Activated CD4-positive, alpha-beta T cell treated with anti-CD3 and anti-CD28 coated beads for 36 hours (primary cell): ENCODE data around the gene MON2. TPM values are rescaled to one million over a fixed set of nuclear protein-coding genes. Genes with fewer than 3 reads are reported as not detected.

Experiments
- ATAC-seq: fragments of 200-7000 bp; cut with Tn5 transposase; one replicate; pipeline ENCODE4 v1.10.0; 2021; ENCODE audit warnings: mild to moderate bottlenecking, moderate library complexity
- CTCF ChIA-PET: fragments of 350-600 bp; sonication (Branson Sonifier 250); formaldehyde crosslinking; loops from one replicate; lab custom pipeline; 2021; ENCODE audit warnings: antibody characterized with exemption; lab: Charles Lee
- POLR2A ChIA-PET: fragments of 350-600 bp; sonication (Branson Sonifier 250); formaldehyde crosslinking; loops from one replicate; lab custom pipeline; 2021; ENCODE audit warnings: antibody characterized with exemption, inconsistent platforms; lab: Charles Lee
- DNase-seq: peaks from one replicate; pipeline ENCODE4 v3.0.0-alpha.2; 2020
- H3K27ac Mint-ChIP-seq: one replicate; pipeline ENCODE4 v1.8.0; 2021; ENCODE audit warnings: mixed read lengths
- H3K27me3 Mint-ChIP-seq: one replicate; pipeline ENCODE4 v1.8.0; 2021; ENCODE audit warnings: mixed read lengths
- H3K36me3 Mint-ChIP-seq: one replicate; pipeline ENCODE4 v1.8.0; 2021; ENCODE audit warnings: low read depth, mixed read lengths
- H3K4me1 Mint-ChIP-seq: one replicate; pipeline ENCODE4 v1.8.0; 2021; ENCODE audit warnings: mixed read lengths
- H3K4me3 Mint-ChIP-seq: one replicate; pipeline ENCODE4 v1.8.0; 2021; ENCODE audit warnings: mild to moderate bottlenecking, moderate library complexity, mixed read lengths
- H3K9me3 Mint-ChIP-seq: one replicate; pipeline ENCODE4 v1.8.0; 2021; ENCODE audit warnings: low read depth, mixed read lengths
- intact Hi-C, 2 experiments: fragments of 100-400 bp; cut with DNase I in 1 of 2; cut with micrococcal nuclease in 1 of 2; formaldehyde crosslinking; loops; one replicate each; pipeline versions ENCODE4 v1.14.2 to v1.15.1; 2022 to 2024; cut with DNase I, micrococcal nuclease
- total RNA-seq, 2 experiments: library from RNA; stranded (reverse); gene quantifications; one replicate each; pipeline ENCODE4 v1.2.3, GENCODE V29; 2021

The MON2 gene
- total RNA-seq, 2 experiments from 2014 or later, result 26.9 to 31.3 TPM

GRCh38 chr12:62605981-62606380 lies 139.4 kb downstream of the MON2 start:
- no peak overlapping the region for H3K4me3 Mint-ChIP-seq

GRCh38 chr12:62606654-62607053 lies 140.0 kb downstream of the MON2 start:
- H3K4me1 Mint-ChIP-seq, result peaks cover 31% of the 10 kb centered on the region
- no peak overlapping the region for H3K4me3 Mint-ChIP-seq
- H3K27me3 Mint-ChIP-seq, result no peaks in the 10 kb centered on the region
- H3K9me3 Mint-ChIP-seq, result no peaks in the 10 kb centered on the region
- ChIA-PET POLR2A (interaction anchor here (0.6 to 0.7 kb wide), 3 partner anchors 13 to 168 kb away, joined by 3 to 6 read pairs (median 3); no protein-coding TSS in a partner anchor), CTCF (interaction anchor here (0.6 to 2.4 kb wide), 7 partner anchors 11 to 191 kb away, joined by 3 to 9 read pairs (median 4); no protein-coding TSS in a partner anchor)
- intact Hi-C loops, result no loop called here
- H3K36me3 Mint-ChIP-seq, result peaks cover 8% of the 10 kb centered on the region
- H3K27ac Mint-ChIP-seq, result no peak overlapping the region
- ATAC-seq (no peak), DNase-seq (no peak)

More at GRCh38 chr12:62605981-62606380, 139.4 kb downstream of the MON2 start:
- Mint-ChIP-seq H3K36me3 (peaks cover 8% of the 10 kb centered on the region), H3K27me3 (no peaks in the 10 kb centered on the region), H3K4me1 (peaks cover 35% of the 10 kb centered on the region), H3K27ac (no peak overlapping the region), H3K9me3 (no peaks in the 10 kb centered on the region)
- intact Hi-C loops, result no loop called here
- no peak for ATAC-seq
- no peak for DNase-seq
- POLR2A ChIA-PET, result no interaction called here
- CTCF ChIA-PET, result interaction anchor here (0.6 to 2.4 kb wide), 8 partner anchors 12 to 322 kb away, joined by 3 to 9 read pairs (median 4); no protein-coding TSS in a partner anchor

- CTCF ChIA-PET, result interaction anchor here (1.3 kb wide), 1 partner anchor 9 kb away, joined by 4 read pairs; no protein-coding TSS in a partner anchor
- intact Hi-C loops, result no loop called here
- no peaks in the 10 kb centered on the region for H3K27me3 Mint-ChIP-seq
Measured at GRCh38 chr12:62613081-62613480, 146.5 kb downstream of the MON2 start.

GRCh38 chr12:62618319-62618718 lies 151.7 kb downstream of the MON2 start:
- H3K27me3 Mint-ChIP-seq, result no peaks in the 10 kb centered on the region
- no peak overlapping the region for H3K4me3 Mint-ChIP-seq
- H3K27ac Mint-ChIP-seq, result no peak overlapping the region
- peaks cover 1% of the 10 kb centered on the region for H3K36me3 Mint-ChIP-seq
- ChIA-PET POLR2A (no interaction called here), CTCF (interaction anchor here (1.6 to 2.0 kb wide), 2 partner anchors 12 to 18 kb away, joined by 3 to 7 read pairs; no protein-coding TSS in a partner anchor)
- H3K9me3 Mint-ChIP-seq, result no peaks in the 10 kb centered on the region
- no peak for ATAC-seq
- DNase-seq, result no peak
- intact Hi-C loops, result no loop called here
- H3K4me1 Mint-ChIP-seq, result peaks cover 6% of the 10 kb centered on the region

More at GRCh38 chr12:62613081-62613480, 146.5 kb downstream of the MON2 start:
- ATAC-seq, result no peak
- DNase-seq, result no peak
- no peak overlapping the region for H3K4me3 Mint-ChIP-seq
- H3K9me3 Mint-ChIP-seq, result no peaks in the 10 kb centered on the region
- no peaks in the 10 kb centered on the region for H3K4me1 Mint-ChIP-seq
- POLR2A ChIA-PET, result no interaction called here
- H3K27ac Mint-ChIP-seq, result no peak overlapping the region
- H3K36me3 Mint-ChIP-seq, result peaks cover 1% of the 10 kb centered on the region

- DNase-seq, result no peak
- POLR2A ChIA-PET, result no interaction called here
- ATAC-seq, result no peak
- no peak overlapping the region for H3K4me3 Mint-ChIP-seq
- H3K9me3 Mint-ChIP-seq, result no peaks in the 10 kb centered on the region
- H3K27ac Mint-ChIP-seq, result no peak overlapping the region
- no peaks in the 10 kb centered on the region for H3K27me3 Mint-ChIP-seq
- H3K36me3 Mint-ChIP-seq, result peaks cover 1% of the 10 kb centered on the region
- CTCF ChIA-PET, result interaction anchor here (0.6 to 2.0 kb wide), 2 partner anchors 13 to 143 kb away, joined by 3 to 7 read pairs; no protein-coding TSS in a partner anchor
- H3K4me1 Mint-ChIP-seq, result peaks cover 6% of the 10 kb centered on the region
- intact Hi-C loops, result no loop called here
Measured at GRCh38 chr12:62618930-62619329, 152.3 kb downstream of the MON2 start.

- Mint-ChIP-seq H3K27me3 (no peaks in the 10 kb centered on the region), H3K4me1 (peaks cover 6% of the 10 kb centered on the region), H3K27ac (no peak overlapping the region), H3K9me3 (no peaks in the 10 kb centered on the region), H3K36me3 (peaks cover 1% of the 10 kb centered on the region), H3K4me3 (no peak overlapping the region)
- POLR2A ChIA-PET, result no interaction called here
- DNase-seq, result no peak
- CTCF ChIA-PET, result interaction anchor here (1.0 to 1.1 kb wide), 2 partner anchors 22 to 178 kb away, joined by 3 to 5 read pairs; no protein-coding TSS in a partner anchor
- no peak for ATAC-seq
- intact Hi-C loops, result no loop called here
Measured at GRCh38 chr12:62621101-62621638, 154.5 kb downstream of the MON2 start.

GRCh38 chr12:62622177-62622576 lies 155.6 kb downstream of the MON2 start:
- CTCF ChIA-PET, result no interaction called here
- peaks cover 4% of the 10 kb centered on the region for H3K27me3 Mint-ChIP-seq
- POLR2A ChIA-PET, result no interaction called here
- no peak for ATAC-seq
- no peak overlapping the region for H3K4me3 Mint-ChIP-seq
- H3K4me1 Mint-ChIP-seq, result peaks cover 6% of the 10 kb centered on the region
- intact Hi-C loops, result no loop called here
- DNase-seq, result no peak
- no peaks in the 10 kb centered on the region for H3K9me3 Mint-ChIP-seq
- H3K36me3 Mint-ChIP-seq, result no peaks in the 10 kb centered on the region
- no peak overlapping the region for H3K27ac Mint-ChIP-seq

- ATAC-seq, result no peak
- ChIA-PET POLR2A (interaction anchor here (0.6 kb wide), 1 partner anchor 18 kb away, joined by 3 read pairs; no protein-coding TSS in a partner anchor), CTCF (no interaction called here)
- H3K4me1 Mint-ChIP-seq, result no peaks in the 10 kb centered on the region
- no peak overlapping the region for H3K27ac Mint-ChIP-seq
- H3K36me3 Mint-ChIP-seq, result no peaks in the 10 kb centered on the region
- no peak for DNase-seq
- no peak overlapping the region for H3K4me3 Mint-ChIP-seq
- intact Hi-C loops, result no loop called here
- no peaks in the 10 kb centered on the region for H3K9me3 Mint-ChIP-seq
- H3K27me3 Mint-ChIP-seq, result peaks cover 27% of the 10 kb centered on the region
Measured at GRCh38 chr12:62625228-62625627, 158.6 kb downstream of the MON2 start.

- H3K27me3 Mint-ChIP-seq, result peaks cover 42% of the 10 kb centered on the region
- no peaks in the 10 kb centered on the region for H3K9me3 Mint-ChIP-seq
- intact Hi-C loops, result no loop called here
- DNase-seq (no peak), ATAC-seq (no peak)
- H3K4me3 Mint-ChIP-seq, result no peak overlapping the region
- ChIA-PET POLR2A (no interaction called here), CTCF (interaction anchor here (0.6 to 1.1 kb wide), 2 partner anchors 63 to 123 kb away, joined by 3 read pairs; no protein-coding TSS in a partner anchor)
- no peak overlapping the region for H3K27ac Mint-ChIP-seq
- H3K36me3 Mint-ChIP-seq, result no peaks in the 10 kb centered on the region
- H3K4me1 Mint-ChIP-seq, result peaks cover 4% of the 10 kb centered on the region
Measured at GRCh38 chr12:62627181-62627580, 160.6 kb downstream of the MON2 start.

- Mint-ChIP-seq H3K27me3 (peaks cover 58% of the 10 kb centered on the region), H3K9me3 (no peaks in the 10 kb centered on the region), H3K4me1 (peaks cover 11% of the 10 kb centered on the region), H3K27ac (no peak overlapping the region), H3K36me3 (no peaks in the 10 kb centered on the region), H3K4me3 (no peak overlapping the region)
- ChIA-PET POLR2A (interaction anchor here (0.6 to 0.8 kb wide), 2 partner anchors 62 to 1432 kb away, joined by 3 to 4 read pairs; no protein-coding TSS in a partner anchor), CTCF (interaction anchor here (0.6 kb wide), 1 partner anchor 19 kb away, joined by 3 read pairs; no protein-coding TSS in a partner anchor)
- ATAC-seq (no peak), DNase-seq (no peak)
- intact Hi-C loops, result no loop called here
Measured at GRCh38 chr12:62629413-62629812, 162.8 kb downstream of the MON2 start.

- H3K27me3 Mint-ChIP-seq, result peaks cover 61% of the 10 kb centered on the region
- H3K36me3 Mint-ChIP-seq, result no peaks in the 10 kb centered on the region
- intact Hi-C loops, result no loop called here
- H3K27ac Mint-ChIP-seq, result no peak overlapping the region
- ATAC-seq (no peak), DNase-seq (no peak)
- peaks cover 11% of the 10 kb centered on the region for H3K4me1 Mint-ChIP-seq
- no peaks in the 10 kb centered on the region for H3K9me3 Mint-ChIP-seq
- ChIA-PET CTCF (interaction anchor here (0.6 kb wide), 1 partner anchor 18 kb away, joined by 3 read pairs; no protein-coding TSS in a partner anchor), POLR2A (no interaction called here)
- no peak overlapping the region for H3K4me3 Mint-ChIP-seq
Measured at GRCh38 chr12:62629971-62630739, 163.5 kb downstream of the MON2 start.
